Kidney tubule cell (primary cell): Measurements from ENCODE around the gene FCN1.

ENCODE experiments used
- DNase-seq: peaks from one replicate; pipeline ENCODE4 v3.0.0-alpha.2; 2018; ENCODE audit warnings: low spot score

The FCN1 gene

DNA sequence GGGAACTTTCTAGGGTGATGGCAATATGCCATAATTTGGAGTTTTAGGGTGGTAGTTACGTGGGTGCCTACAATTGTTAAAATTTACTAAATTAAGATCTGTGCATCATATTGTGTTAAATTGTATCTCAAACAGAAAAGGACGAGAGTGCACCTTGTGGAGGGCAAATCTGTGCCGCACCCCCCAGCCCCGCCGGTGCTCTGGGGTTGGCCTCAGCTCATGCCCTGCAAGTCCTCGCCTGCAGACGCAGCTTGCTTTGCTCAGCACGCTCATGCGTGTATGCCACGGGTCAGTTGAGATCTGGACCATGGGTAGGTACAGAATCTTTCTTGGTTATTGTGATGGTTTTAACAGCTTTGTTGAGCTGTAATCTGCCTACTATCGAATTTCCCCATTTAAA, 33.7 kb upstream of the FCN1 start:
- no peak for DNase-seq

DNA sequence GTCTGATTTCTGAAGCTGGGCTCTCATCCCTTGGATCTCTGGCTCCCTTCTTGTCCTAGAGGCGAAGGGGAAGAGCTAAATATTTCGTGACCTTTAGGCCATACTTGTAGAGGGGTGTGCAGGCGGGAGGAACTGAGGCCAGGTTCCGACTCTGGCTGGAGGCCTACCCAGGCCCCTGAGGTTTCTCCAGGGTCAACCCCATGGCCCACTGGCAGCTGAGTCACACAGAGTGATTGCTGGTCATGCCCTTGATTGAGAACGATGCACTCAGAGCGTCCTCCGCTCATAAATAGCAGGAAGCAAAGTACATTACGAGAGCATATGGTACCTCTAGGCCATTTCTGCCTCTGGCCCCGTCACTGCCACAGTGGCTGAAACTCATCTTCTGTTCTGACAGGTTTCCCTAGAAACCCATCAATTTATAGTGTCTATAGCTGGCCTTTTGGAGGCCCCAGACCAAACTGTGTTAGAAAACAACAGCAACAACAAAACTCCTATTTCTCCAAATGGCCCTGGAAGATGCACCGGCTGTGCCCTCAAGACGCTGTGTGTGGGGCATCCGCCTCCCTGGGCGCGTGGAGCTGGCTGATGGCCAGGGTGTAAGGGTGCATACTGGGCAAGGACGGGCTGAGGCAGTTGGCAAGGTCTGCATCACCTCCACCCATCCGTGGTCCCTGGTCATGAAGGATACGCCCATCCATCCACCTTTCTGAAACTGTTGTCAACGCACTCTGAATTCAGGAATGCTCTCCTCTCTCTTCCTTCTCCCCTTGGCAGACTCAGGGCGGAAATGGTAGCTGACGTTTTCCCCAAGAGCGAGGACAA, 32.9 kb upstream of the FCN1 start:
- no peak for DNase-seq

DNA sequence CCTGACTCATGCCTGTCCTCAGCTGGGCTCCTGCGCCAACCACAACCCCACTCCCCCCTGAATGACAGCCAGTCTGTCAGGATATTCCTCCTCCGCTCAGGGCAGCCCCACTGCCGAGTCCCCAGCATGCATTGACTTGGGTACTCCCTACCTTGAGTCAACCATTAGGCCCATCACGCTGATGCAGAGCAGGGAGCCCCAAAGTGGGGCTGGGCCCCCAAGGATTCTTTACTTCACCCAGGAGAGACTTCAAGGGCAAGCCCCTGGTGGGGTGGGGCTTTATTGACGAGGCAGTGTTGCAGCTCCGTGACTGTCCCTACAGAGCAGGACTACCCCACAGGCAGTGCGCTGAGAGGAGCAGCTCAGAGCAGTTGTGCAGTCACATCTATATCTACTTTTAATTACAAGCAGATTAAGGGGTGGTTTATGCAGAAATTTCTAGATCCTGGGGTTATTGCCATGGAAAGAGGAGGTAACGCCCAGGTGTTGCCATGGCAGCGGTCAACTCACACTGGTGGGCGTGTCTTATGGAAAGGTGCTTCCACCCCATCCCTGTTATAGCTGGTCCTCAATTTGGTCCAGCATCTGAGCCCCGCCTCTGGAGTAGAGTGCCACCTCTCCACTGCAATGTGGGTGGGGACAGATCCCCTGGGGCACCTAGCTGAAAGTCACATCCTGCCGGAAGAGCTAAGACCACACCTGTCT, 32.1 kb upstream of the FCN1 start:
- DNase-seq: no peak

DNA sequence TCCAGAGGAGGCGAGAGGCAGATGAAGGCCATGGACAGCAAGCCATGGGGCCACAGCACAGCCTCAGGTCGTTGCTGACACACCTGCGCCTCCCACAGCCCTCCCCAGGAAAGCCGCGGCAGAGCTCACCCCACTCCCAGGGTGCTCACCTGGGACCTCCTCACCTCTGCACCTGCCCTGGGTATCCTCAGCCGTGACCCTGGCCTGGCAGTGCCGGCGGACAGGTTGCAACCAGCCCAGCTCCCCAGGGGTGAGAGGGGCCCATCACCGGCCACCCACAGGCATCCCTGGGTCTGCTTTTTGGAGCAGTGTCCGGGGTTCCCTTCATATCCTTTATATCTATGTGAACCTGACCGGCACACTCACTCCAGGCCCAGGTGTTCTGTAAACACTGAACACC, 30.4 kb upstream of the FCN1 start:
- DNase-seq: no peak

- DNase-seq: no peak
These were observed 29.7 kb upstream of the FCN1 start for GRCh38 chr9:134947265-134947955.

DNA sequence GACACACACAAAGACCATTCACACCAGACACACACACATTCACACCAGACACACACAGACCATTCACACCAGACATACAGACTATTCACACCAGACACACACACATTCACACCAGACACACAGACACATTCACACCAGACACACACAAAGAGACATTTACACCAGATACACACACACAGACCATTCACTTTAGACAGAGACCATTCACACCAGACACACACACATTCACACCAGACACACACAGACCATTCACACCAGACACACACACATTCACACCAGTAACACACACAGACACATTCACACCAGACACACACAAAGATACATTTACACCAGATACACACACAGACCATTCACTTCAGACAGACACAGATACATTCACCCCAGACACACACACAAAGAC, 29.0 kb upstream of the FCN1 start:
- DNase-seq: no peak

- no peak for DNase-seq
These were observed 28.0 kb upstream of the FCN1 start for GRCh38 chr9:134945509-134946275.

DNA sequence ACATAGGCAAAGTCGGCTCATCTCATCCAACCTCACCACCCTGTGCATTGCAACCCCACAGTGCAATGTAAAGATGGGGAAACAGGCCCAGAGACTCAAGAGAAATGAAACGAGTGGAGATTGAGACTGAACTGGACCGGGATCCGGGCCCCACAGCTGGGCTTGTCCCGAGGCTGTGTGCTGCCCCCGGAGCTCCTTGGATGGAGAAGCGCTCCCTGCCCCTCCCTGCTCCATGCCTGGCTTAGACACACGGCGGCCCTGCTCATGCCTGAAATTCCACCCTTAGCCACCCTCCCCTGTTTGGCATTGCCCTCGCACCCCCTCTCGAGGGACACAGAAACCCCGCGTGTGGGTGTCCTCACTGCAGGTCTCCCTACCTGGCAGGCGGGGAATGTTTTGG, 27.2 kb upstream of the FCN1 start:
- no peak for DNase-seq

- DNase-seq: no peak
These were observed 26.7 kb upstream of the FCN1 start for GRCh38 chr9:134944351-134944802.

GRCh38 chr9:134943836-134944235, 26.1 kb upstream of the FCN1 start:
- no peak for DNase-seq

DNA sequence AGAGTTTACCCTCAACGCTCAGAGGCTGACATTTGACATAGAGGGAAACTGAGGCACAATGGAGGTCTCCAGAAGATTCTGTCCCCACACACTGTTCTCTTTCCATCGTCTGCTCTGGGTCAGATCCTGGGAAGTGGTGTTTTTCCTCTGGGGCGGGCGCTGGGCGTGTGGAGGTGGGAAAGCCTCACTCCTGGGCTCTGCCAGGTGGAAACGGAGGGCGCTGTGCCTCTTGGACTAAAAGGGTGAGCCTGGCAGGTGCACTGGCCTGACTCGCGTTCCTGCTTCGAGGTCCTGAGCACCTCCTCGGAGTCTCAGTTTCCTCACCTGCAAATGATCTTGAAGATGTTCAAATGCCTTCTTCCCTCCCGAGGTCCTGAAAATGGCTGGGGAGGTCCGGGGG, 25.7 kb upstream of the FCN1 start:
- DNase-seq: no peak

- no peak for DNase-seq
These were observed 25.1 kb upstream of the FCN1 start for GRCh38 chr9:134942788-134943184.

DNA sequence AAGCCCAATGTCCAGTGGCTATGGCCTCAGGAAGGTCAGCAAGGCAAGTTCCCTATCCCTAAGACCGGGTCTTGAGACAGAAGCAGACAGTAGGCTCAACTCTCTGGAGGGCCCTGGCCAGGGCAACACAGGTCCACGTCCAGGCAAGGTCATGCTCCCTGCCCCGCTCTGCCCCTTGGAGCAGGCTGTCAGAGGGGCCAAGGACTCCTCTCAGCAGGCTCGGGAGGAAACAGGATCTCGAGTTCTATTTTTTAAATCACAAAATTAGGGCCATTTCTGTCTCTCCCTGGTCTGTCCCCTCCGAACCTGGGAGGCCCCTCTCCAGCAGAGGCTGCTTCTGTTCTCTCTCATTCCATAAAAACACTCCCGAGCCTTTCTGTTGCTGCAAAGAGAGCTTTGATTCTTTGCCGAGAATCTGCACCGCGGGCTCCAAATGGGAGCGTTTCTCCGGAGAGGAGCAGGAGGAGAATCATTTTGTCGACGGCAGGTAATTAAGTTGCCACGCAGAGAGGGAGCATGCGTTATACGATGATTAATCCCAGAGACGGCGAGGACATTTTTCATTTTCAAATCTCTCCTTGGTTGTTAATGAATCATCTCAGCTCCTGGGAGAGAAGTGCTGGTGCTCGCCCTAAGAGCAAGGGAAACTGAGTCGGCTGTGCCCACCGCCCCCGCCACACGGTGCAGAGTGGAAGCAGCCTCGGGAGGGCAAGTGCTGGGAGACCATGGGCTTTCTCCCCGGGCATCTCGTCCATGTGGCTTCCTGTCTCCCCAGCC, 24.5 kb upstream of the FCN1 start:
- no peak for DNase-seq

DNA sequence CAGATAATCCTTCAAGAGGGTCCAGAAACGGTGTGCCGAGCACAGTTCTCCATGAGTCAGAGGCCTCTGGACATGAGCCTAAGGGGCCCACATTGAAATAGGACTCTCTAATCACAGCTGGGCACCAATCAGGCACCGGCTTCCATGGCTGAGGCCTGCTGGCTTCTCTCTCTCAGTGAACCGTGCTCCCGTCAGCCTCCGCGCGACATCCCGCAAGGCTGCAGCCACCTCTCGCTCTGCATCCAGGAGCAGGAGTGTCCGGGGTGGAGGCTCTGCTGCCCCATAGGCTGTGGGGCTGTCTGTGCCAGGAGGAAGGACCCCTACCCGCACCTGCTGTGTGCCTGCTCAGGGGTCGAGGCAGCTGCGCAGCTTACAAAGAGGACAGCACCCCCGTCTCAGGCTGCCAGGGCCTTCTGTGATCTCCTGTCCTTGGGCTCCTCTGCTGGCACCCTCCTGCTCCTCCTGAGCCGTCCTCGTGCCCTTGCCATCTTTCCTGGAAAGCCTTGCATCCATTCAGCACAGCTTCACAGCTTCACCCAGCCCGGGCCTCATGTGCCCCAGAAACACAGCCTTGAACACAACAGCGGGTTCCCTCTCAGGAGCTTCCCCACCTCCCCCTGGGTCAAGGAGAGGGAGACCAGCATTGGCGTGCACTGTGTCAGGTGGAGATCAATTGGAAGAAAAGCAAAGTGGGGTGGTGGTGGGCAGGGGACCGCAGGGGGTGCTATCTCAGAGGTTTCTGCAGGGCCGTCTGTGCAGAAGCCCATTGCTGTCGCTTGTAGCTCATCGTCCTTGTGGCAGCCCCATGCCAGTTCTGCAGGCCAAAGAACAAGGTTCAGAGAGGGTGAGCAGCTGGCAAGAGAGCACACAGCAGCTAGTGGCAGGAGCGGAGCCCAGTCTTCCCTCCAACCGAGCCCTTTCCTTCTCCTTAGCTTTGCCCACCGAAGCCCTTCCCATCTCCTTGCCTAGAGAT, 22.8 kb upstream of the FCN1 start:
- DNase-seq: no peak

- DNase-seq: no peak
These were observed 22.1 kb upstream of the FCN1 start for GRCh38 chr9:134939836-134940235.

DNA sequence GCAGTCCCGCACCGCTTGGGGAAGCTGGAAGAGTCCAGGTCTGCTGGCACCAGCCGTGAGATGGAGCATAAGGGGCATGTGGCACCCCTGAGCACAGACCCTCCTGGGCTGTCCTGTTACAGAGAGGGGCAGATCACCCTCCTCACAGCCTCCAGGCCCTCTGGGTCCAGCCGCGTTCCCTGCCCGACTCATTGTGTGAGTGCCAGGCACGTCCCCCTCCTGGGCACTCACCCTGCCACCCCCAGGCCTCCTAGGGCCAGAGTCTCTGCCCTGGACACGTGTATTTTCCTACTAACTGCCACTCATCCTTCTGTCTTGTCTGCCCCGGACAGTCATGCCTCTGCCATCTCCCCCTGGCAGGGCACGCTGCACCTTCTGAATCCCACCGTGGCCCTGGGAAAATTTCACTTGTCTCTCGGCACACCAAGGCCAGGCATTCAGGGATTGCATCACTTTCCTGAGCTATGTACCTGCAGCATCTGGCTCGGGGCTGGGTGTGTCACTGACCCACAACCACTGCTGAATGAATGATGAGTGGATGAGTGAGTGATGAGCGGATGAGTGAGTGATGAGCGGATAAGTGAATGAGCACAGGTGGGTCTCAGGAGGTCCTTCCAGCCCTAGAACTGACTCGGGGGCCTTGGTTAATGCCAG, 21.5 kb upstream of the FCN1 start:
- no peak for DNase-seq

- DNase-seq: no peak
These were observed 20.8 kb upstream of the FCN1 start for GRCh38 chr9:134938346-134939079.

DNA sequence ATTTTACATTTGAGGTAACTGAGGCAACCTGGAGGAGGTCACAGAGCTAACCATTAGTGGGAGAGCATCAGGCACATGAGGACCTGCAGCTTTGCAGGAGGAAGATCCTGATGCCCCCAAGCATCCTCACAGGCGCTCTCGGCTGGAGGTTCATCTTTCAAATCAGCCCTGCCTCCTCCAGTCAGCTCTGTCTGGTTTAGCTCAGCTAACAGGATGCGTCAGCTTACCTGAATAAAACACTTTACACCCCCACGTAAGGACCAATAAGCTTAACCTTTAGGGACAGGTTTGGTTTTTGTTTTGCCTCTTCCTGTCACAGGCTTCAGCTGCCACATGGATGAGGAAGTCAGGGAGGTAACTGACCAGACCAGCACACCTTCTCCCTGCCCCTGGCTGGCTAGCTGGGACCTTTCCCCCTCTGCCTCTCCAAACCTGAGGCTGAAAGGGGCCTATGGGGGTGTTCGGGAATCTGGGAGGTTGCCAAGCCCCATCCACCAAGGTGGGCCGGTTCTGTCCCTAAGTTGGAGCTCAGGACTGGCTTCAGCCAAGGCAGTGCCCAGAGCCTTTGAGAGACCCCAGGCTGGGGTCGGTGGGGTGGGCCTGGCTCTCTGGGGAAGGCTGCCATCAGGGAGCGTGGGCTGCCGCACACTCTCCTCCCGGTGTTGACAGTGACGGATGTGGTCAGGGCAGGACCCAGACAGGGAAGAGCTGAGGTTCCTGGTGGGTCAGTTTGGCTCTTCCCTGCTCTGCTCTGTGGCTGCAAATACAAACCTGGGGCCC, 20.0 kb upstream of the FCN1 start:
- no peak for DNase-seq
